Measurements from ENCODE around the gene GRID1.
"Not testable (repeated sequence)": the region's sequence is repeated elsewhere in the genome, so short reads cannot be mapped to it uniquely, and the experiment has no call there.

The GRID1 gene

DNA sequence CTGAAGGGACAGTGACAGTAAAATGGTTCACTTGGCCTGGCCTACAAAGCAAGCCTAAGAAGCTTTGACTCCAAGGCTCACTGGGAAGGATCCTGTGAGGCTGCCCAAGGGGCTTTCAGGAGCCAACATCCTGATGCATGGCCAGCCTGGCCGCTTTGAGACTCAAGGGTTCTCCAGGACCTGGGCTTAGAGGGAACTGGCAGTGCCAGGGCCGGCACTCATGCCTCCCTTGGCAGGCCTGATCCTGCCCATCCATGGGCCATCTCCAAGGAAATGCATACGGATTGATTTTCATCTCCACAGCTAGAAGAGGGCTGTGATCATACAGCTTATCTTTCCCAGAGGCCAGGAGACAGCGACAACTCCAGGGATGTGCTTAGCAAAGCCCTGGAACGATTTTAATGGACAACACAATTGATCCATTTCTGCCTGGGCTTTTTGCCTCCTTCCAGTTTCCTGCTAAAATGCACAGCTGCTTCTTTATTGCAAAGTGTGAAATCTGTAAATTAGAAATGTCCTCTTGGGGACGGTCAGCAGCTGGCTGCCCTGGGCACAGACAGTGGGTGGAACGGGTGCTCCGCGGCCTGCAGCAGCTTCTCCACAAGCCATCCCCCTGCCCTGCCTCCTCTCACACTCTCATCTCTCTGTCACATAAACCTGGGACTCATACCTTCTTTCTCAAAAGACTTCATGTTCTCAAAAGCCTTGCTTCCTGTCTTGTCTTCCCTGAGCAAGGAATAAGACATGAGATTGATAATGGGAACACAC, 288.5 kb downstream of the GRID1 start:
- no peak for DNase-seq (ENCODE audit: low read depth)

- no peak for DNase-seq (ENCODE audit: low read depth)
Measured at GRCh38 chr10:86077271-86077670, 289.3 kb downstream of the GRID1 start.

GRCh38 chr10:86076497-86076896, 290.1 kb downstream of the GRID1 start:
- not testable (repeated sequence) for DNase-seq (ENCODE audit: low read depth)

- DNase-seq (ENCODE audit: low read depth) = no peak
Measured at GRCh38 chr10:86075512-86075911, 291.1 kb downstream of the GRID1 start.

GRCh38 chr10:86074294-86074693, 292.3 kb downstream of the GRID1 start:
- no peak for DNase-seq (ENCODE audit: low read depth)

DNA sequence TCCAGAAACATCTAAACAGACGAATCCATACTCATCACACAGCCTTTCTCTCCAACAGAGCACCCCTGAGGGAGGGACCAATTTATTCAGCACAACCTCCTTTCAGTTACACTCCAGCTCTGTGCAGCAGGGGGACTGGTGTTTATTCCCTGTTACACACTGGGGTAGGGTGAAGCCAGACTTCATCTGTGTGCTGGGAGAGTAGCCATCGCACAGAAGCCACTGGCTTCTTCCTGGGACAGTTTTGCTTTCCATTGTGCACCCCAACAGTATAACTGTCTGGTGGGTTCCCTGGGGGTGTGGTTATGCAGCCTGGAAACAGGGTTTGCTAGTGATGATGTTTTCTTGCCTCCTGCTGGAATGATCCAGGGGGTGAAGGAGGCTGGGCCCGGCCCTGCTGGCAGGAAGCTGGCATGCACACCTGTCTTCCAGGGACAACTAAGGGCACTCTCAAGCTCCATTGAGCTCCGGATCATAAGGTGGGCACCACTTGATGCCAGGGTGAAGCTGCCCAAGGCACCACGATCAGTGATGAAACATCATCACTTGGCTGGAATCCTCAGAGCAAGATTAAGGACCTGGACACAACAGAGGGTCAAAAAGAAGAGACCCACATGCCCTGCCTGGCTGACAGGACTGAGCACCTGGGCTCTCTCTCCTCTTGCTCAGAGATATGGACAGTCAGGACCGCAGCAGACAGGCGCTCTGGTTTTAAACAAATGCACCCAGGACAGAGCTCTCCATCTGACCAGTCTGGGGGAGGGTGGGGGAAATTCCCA, 293.2 kb downstream of the GRID1 start:
- DNase-seq (ENCODE audit: low read depth) = no peak

- DNase-seq (ENCODE audit: low read depth) = no peak
Measured at GRCh38 chr10:86072413-86072812, 294.2 kb downstream of the GRID1 start.

GRCh38 chr10:86071758-86072157, 294.8 kb downstream of the GRID1 start:
- DNase-seq (ENCODE audit: low read depth) = no peak

GRCh38 chr10:86071145-86071544, 295.4 kb downstream of the GRID1 start:
- DNase-seq (ENCODE audit: low read depth) = no peak

DNA sequence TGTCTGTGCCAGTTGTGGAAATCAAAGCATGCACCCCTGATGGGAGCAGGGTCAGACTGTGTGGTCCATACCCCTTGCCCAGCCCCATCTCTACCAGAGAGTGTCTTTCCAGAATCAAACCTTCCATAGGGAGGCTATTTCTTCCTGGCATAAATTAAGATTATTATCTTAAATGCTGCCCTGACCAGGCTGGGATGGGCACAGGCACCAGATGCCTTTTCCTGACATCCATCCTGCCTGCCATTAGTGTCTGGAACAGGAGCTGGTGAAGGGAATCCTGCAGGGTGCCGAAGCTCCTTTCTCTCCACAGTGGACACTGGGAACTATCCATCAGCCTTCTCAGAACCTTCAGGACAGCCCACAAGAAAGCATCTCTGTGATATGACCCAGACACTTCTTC, 296.3 kb downstream of the GRID1 start:
- DNase-seq (ENCODE audit: low read depth) = no peak

GRCh38 chr10:86068231-86069054, 298.2 kb downstream of the GRID1 start:
- DNase-seq (ENCODE audit: low read depth) = no peak

- no peak for DNase-seq (ENCODE audit: low read depth)
Measured at GRCh38 chr10:86067436-86068050, 299.1 kb downstream of the GRID1 start.

DNA sequence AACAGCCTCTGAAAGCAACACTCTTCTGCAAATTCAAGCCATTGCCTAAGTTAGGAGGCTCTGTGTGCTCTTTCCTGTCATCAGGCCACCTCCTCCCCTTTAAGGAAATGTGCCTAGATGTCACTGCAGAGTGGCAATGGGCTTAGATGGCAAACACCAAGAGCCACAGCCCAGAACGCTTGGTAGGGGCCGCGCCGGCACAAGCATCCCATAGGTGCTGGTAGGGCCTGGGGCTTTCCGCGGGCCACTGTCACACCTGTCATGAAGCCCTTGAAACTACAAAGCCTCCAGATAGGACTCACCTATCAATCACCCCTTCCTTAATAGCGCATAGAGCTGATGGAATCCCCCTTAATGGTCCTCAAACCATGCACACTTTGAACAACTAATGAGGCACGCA, 299.9 kb downstream of the GRID1 start:
- no peak for DNase-seq (ENCODE audit: low read depth)

GRCh38 chr10:86065711-86066251, 300.8 kb downstream of the GRID1 start:
- no peak for DNase-seq (ENCODE audit: low read depth)

- no peak for DNase-seq (ENCODE audit: low read depth)
Measured at GRCh38 chr10:86064931-86065662, 301.5 kb downstream of the GRID1 start.

DNA sequence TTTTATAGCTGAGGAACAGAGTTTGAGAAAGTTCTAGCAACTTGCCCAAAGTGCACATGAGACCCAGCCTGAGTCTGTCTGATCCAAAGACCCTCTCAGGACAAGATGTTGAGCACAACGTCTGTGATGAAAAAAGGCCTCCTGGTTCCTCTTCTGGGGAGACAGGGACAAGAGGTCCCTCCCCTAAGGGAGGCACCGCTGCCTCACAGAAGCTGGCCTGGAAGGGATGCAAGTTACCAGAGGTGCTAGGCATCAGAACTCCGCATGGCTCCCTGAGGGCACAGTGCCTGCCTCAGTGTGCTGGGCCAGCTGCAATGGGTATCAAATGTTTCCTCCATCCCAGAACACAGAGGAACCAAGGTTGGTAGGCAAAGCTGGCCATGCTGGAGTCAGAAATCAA, 302.4 kb downstream of the GRID1 start:
- no peak for DNase-seq (ENCODE audit: low read depth)

- DNase-seq (ENCODE audit: low read depth) = no peak
Measured at GRCh38 chr10:86063341-86063740, 303.3 kb downstream of the GRID1 start.

- DNase-seq (ENCODE audit: low read depth) = no peak
Measured at GRCh38 chr10:86062647-86063145, 303.9 kb downstream of the GRID1 start.

DNA sequence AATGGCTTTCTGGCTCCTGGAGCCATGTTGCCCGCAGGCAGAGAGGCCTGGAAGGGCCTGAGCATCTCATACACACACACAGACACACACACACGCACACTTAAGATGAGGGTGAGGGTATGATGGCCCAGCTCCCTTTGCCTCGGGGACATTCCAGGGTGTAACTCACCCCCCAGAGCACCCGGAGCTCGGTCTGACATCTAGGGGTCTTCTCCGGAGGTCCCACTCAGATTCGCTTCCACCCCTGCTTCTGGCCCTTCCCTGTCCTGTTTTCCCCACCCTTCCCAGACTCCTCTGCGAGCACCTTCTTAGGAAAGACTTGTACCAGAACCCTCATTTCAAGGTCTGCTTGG, 304.4 kb downstream of the GRID1 start:
- no peak for DNase-seq (ENCODE audit: low read depth)

DNA sequence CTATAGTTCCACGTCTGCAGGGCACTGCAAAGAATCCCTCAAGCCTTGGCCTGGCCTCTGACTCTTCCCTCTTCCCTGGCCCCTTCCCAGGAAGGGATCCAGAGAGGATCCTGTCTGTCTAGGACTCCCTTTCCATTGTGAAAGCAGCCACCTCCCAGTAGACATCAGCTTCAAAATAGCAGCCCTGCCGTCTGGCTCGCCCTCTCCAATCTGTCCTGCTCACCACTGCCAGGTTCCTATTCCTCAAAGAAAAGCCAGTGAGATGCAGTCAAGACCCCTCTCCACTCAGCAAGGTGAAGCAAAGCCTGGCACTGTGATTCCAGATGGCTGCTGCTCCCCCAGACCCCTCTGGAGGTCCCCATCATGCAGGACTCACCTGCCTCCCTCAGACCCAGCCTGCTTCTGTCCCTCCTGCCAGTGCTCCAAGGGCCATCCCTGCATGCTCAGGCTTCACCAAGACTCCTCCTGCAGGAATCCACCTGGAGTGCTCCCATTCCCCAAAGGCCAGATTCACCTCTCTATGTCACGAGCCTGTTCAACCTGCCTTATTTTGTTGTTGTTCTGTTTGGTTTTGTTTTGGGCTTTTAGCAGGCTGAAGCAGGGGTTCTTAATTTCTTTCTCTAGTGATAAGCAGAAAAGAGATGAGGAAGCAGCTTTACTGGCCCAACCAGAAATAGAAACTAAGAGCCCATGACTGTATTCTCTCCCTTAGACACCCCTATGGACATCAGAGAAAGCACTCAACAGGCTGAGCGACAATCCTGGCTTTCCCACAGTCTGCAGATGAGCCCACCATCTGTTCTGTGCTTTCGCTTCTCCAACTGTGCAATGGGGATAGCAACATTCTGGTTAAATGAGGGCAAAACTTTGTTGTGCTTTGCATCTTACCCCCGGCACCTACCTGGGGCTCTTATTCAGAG, 305.1 kb downstream of the GRID1 start:
- DNase-seq (ENCODE audit: low read depth) = no peak

Data from stimulated activated CD8-positive, alpha-beta memory T cell treated with anti-CD3 and anti-CD28 coated beads, Interleukin-15, amount 100 ng/mL, for 24 hours (primary cell).